NAMALWA (cell line): Measurements from ENCODE around the gene TANGO2.

Experiments used
- DNase-seq: peaks from one replicate; pipeline ENCODE4 v3.0.0-alpha.2; 2015; ENCODE audit warnings: low spot score

The TANGO2 gene

DNA sequence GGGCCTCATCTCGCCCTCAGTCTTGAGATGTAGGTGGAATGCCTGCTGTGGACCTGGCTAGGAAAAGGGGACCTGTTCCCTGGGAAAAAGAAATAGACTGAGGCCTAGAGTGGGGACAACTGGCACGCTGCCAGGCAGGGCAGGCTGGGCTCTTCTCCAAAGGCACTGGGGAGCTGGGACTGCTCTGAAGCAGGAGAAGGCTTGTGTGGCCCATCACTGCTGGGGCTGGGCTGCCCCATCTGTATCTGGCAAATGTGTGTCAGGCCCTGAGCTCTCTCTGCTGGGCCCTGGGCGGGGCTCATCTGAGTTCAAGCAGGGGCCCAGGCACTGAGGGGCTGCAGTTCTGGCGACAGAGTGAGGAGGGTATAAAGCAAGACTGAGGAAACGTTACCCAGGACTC lies 37.2 kb upstream of the TANGO2 start:
- DNase-seq, result no peak

DNA sequence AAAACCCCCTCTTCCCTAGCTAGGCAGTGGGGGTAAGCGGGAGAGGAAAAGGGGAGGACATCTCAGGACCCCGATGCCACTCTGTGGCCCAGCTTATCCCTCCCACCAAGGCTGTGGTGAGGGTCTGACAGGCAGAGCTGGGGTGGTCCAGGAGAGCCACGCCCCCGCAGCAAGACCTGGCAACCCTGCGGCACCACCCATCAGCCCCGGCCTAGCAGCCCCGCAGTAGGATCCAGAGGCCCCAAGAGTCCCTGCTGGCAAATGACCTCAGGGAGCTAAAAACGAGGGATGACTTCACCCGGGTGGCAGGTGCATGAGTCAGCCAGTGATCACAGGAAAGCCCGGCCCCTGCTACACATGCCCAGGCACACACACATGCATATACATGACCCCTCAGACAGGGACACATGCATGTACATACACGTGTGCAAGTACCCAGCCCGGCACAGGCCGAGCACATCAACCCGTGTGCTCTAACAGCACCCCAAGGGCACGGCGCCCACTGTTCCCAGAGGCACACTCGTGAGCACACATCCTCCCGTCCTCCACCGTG lies 36.6 kb upstream of the TANGO2 start:
- DNase-seq, result peak; percentile 55

DNA sequence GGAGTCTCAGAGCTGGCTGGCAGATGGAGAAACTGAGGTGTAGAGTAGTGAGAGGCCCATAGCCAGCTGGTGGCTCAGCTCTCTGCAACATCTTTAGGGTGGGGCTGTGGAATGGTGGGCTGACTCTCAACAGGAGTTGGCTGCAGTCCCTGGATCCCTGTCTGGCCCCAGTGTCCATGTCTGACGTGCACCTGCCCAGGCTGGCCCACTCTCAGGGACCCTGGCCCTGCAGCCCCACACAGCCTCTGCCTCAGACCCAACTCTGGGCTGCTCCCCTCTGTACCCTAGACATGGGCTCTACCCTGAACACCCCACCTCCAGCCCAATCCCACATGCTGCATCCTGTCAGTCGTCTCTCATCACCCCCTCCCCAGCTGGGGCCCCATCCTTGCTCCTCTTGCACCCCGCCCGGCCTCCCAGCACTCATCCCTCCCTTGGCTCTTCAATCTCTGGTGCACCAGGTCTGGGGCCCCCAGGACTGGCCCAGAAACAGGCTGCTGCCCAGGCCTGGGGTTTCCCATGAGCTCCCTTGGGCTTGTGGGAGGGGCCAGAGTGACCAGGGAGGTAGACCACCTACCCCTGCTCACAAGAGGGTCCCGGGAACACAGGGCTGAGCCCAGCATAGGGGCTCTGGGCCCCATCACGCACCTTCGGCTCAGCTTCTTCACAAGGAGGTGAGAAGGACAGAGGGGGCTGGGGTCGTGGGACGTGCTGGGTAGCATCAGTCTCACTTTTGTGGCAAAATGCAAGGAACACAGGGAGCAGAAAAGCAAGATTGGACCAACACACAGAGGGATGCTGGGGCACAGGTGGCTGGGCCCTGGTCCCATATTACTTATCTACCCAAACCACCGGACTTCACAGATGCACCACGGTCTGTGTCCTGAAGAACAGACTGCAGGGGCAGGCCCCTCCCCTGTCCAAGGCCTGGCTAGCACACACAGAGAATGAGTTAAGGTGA lies 35.8 kb upstream of the TANGO2 start:
- no peak for DNase-seq

DNA sequence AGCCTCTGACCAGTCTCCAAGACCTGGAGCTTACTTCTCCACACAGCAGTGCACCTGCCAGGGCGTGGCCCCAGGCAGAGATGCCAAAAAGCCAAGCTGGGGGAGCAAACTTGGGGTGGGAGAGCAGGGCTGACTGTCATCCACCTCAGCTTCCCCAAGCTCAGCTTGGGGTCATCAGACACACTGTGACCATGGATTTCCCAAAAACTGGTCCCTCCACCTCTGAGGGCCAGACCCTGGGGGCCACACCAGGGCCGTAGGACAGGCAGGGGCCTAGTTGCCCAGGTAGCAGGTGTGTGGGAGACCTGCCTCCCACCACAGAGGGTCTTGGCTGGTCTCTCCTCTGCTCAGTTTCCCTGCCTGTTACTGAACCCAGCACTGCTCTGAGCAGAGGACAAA lies 34.9 kb upstream of the TANGO2 start:
- no peak for DNase-seq

DNA sequence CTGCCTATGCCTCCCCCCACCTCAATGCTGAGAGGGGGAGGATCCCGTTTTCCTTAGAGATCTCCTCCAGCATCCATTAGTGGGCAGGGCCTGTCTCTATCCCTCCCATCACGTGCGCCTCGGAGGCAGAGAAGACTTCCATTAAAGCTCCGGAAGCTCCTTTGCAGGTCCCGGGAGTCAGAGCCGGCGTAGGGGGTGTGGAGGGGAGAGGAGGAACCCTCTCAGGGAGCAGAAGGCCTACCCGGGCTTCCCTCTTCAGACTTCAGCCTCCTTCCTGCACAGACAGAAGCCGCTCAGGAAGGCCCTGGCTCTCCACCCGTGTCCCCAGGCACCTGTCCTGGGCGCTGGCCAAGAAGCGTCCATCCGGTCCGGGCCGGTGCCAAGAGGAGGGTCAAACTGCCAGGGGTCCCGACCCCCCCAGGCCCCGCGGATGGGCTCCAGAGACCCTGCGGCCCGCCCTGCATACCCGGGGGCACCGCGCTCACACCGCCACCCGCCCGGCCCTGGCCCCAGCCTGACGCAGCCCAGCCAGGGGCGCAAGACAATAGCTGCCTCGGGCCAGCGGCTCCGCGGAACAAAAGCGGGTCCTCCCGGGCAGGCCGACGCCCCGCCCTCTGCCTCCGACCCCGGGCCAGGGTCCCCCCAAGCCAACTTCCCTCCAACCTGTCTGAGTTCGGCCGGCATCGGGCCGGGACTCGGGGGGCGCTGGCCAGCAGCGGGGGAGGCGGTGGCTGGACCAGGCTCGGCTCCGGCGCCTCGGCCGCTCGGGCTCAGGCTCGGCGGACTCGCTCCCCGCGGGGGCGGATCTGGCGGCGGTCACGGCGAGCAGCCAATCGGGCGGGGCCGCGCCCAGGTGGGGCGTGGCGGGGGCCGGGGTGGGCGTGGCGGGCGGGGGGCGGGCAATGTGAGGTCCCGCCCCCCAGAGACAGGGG lies 34.2 kb upstream of the TANGO2 start:
- peak; percentile 72 for DNase-seq

DNA sequence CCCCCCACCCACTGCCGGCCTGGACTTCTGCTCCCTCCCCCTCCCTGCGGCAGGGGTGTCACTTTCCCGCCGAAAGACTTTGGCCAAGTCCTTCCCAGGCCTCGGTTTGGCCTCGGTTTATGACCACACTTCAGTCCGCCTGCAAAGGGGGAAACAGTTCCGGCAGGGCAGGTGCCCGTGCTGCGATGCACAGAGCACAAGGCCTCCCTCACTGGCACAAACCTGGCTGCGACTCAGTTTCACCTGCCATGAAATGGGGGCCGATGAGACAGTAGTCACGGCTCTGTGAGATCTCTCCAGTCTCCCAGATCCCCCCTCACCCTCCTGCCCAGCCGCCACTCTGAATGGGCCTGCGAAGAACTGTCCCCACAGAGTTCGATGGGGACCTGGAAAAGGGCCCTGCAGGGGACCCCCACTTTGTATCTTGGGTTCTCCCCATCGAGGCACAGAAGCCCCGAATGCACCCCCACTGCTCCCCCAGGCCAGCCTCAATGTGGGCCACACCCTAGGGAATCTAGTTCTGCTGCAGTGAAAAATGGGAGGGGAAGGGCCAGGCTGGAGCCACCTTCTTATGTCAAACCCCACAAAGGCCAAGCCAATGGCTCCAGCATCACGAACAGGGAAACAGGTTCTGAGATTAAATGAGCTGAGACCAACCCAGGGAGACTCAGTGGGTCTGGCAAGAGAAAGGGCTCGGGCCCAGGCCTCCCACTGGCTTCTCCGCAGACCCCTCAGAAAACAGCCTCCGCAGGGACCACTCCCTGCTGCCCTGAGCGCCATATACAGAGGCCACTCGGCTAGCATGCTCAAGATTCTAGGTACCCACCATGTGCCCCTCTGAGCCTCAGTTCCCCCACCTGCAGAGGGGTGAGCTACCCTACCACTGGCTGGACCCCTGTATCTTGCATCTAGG lies 33.3 kb upstream of the TANGO2 start:
- no peak for DNase-seq

GRCh38 chr22:19988331-19988808 lies 32.5 kb upstream of the TANGO2 start:
- DNase-seq, result no peak

- DNase-seq, result no peak
Measured at GRCh38 chr22:19988965-19989724, 31.8 kb upstream of the TANGO2 start.

GRCh38 chr22:19989725-19990067 lies 31.2 kb upstream of the TANGO2 start:
- DNase-seq, result no peak

GRCh38 chr22:19990188-19990587 lies 30.7 kb upstream of the TANGO2 start:
- no peak for DNase-seq

DNA sequence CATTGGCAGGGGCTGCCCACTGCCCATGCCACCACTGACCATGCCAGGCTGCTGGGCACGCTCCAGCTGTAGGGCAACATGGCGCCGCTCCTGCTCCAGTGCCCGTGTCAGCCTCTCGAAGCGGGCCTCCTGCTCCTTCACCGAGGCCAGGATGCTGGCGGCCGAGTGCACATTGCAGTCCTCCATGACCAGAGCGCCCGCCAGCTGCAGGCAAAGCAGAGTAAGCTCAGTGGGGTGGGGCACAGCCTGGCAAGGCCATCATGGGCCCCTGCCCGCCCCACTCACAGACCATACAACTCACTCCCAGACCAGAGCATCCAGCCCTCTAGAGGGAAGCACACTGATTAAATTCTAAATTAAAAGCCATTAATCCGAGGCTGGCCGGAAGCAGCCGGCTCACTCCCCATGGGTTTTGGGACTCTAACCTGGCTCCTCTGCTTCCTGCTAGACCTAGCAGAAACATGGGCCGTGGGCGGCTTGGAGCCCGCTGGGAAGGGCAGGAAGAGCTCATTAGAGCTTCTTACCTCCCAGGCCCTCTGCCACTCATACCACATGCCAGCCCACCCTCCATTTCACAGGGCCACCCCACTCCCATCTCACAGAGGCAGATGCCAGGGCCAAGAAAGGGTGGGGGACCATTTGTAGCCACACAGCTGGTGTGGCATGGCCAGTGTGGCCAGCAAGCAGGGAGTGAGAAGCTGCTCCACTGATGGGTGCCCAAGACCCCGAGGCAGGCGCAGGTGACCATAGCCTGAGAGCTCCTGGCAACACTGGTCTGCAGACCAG lies 30.1 kb upstream of the TANGO2 start:
- no peak for DNase-seq

DNA sequence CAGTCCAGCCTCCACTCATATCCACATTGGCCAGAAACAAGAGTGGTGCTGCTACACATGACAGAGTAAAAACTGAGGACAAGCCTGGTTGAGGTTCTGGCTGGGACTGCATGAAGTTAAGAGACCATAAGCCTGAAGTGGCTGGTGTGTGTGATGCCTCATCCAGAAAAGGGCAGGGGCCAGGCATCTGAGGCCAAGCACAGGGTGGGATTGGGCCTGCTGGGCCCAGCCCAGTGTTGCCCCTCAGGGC lies 29.6 kb upstream of the TANGO2 start:
- DNase-seq, result no peak

- no peak for DNase-seq
Measured at GRCh38 chr22:19991645-19992451, 29.1 kb upstream of the TANGO2 start.

- no peak for DNase-seq
Measured at GRCh38 chr22:19992481-19992911, 28.4 kb upstream of the TANGO2 start.

GRCh38 chr22:19992921-19993355 lies 28.0 kb upstream of the TANGO2 start:
- no peak for DNase-seq

DNA sequence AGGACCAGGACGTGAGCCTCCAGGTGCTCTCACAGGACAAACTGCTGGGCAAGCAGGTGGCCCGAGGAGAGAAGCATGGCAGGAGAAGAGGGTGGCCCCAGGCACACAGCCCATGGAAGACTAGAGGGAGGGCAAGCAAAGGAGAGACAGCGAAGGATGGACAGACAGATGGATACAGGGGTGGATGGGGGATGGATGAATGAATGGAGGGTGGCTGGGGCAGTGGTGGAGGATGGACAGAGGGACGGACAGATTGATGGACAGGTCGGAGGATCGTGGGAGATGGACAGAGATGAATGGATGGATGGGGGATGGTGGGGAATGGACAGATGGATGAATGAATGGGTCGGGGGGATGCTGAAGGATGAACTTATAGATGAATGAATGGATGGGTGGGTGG lies 27.0 kb upstream of the TANGO2 start:
- no peak for DNase-seq

GRCh38 chr22:19994851-19995610 lies 25.9 kb upstream of the TANGO2 start:
- no peak for DNase-seq

DNA sequence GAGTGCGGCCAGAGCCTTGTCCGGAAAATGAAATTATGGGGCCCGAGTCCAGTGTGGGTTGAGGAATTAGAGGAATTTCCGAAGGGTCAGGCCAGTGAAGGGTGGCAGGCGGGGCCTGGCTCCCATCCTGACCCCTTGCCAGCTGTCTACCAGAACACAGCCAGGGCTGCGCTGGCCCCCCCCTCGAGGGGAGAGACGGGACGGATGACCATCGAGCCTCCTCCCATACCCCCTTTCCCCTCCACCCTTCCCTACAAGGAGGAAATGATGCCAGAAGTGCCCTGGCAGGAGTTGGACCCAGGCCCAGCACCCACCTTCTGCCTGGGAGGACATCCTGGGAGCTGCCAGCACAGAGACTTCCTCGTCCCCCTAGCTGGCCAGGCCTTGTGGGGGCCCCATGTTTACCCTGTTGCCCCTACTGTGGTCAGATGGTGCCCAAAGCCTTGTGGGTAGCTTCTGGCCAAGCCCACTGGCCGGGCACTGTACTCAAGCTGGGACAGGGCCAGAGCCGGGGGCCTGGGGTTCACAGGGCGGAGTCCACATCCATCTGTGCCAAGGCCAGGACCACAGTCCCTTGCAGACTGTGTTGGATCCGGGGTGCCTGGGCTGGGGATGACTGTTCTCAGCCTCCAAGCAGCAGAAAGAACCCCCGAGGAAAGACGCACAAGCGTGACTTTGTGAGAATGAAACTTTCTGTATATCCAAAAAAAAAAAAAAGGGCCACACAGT lies 25.1 kb upstream of the TANGO2 start:
- DNase-seq, result no peak
